Measurements from ENCODE around the gene RP2. TPM values are rescaled to one million over a fixed set of nuclear protein-coding genes. Genes with fewer than 3 reads are reported as not detected.
A peak's percentile ranks its signal among the peaks of the same experiment; 100 is the strongest.

Gene RP2
- total RNA-seq = 10 to 100 TPM; 10.6 to 13.1 TPM
- long read RNA-seq, donor 1, transcript RP2-201 (5 exons, 3,803 nt) = major isoform, 9 of 9 reads
- long read RNA-seq, donor 1, partial matches to known transcripts = 0 of 9 reads
- long read RNA-seq, donor 1, other reads (novel, unspliced or antisense) = 0 of 9 reads
- long read RNA-seq, donor 2, partial matches to known transcripts = 0 of 1 reads
- long read RNA-seq, donor 2, other reads (novel, unspliced or antisense) = 0 of 1 reads

- peak; percentile 96 for DNase-seq (ENCODE audit: low spot score)
- intact Hi-C loops (cut with DNase I) = no loop called here
These were observed at the start of gene RP2 for GRCh38 chrX:46836701-46837557. Gene RP2 (plus strand): TSS chrX:46837043. CDS start chrX:46837101, 58 bp downstream.

- intact Hi-C loops (cut with DNase I) = no loop called here
- no peak for DNase-seq (ENCODE audit: low spot score)
These were observed 47.9 kb upstream of the RP2 start for GRCh38 chrX:46788902-46789301.

- intact Hi-C loops (cut with DNase I) = no loop called here
- no peak for DNase-seq (ENCODE audit: low spot score)
These were observed 44.7 kb upstream of the RP2 start for GRCh38 chrX:46791927-46792809.

DNA sequence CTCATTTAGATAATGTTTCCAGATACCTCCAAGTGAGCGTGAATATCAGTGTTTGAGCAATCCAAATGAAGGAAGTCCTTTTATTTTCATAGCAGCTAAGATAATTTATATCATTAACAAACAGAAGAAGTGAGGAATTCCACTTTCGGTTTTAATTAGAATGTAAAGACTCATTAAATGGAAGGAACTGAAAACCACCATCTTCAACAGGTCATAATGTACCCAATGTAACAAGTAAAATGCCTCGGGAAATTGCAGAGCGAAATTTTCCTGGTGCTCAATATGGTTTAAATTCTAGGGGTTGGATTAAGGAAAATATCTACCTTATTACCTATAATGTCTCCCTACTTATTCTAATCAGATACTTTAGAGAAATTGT is 44.0 kb upstream of the RP2 start:
- no peak for DNase-seq (ENCODE audit: low spot score)
- intact Hi-C loops (cut with DNase I) = no loop called here

DNA sequence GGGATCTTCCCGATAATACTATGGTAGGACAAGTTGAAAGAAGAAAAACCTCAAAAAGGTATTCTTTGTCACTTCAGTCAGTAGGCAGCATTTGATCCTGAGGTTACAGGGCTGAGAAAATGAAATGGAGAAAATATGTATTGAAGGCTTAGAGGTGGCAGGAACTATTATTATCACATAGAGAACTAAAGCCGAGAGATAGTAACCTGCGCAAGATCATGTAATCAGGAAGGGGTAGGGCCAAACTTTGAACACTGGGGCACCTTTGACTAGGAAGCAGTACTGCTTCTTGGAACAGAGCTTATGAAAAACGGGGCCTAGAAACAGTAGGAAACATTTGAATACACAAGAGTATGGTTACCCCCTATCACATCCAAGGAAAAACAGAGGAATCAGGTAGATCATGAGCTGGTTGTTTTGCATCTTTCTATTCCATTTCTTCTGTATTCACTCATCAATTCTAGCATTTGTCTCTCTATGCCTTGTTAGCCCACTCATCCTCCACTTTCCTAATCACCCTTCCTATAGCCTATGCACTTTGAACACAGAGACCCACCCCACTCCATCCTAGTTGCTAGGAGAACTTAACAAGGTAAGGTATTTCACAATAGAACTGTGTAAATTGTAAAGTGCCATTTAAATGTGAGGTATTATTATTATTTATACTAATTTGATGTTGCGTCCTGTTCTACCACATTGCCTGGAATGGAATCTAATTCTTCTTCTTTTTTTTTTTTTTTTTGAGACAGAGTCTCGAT is 43.3 kb upstream of the RP2 start:
- no peak for DNase-seq (ENCODE audit: low spot score)
- intact Hi-C loops (cut with DNase I) = no loop called here

- peak; percentile 89 for DNase-seq (ENCODE audit: low spot score)
- intact Hi-C loops (cut with DNase I) = no loop called here
These were observed 40.2 kb upstream of the RP2 start for GRCh38 chrX:46796574-46797191.

GRCh38 chrX:46803140-46803539 is 33.7 kb upstream of the RP2 start:
- DNase-seq (ENCODE audit: low spot score) = no peak
- intact Hi-C loops (cut with DNase I) = no loop called here

GRCh38 chrX:46805270-46805669 is 31.6 kb upstream of the RP2 start:
- DNase-seq (ENCODE audit: low spot score) = no peak
- intact Hi-C loops (cut with DNase I) = no loop called here

DNA sequence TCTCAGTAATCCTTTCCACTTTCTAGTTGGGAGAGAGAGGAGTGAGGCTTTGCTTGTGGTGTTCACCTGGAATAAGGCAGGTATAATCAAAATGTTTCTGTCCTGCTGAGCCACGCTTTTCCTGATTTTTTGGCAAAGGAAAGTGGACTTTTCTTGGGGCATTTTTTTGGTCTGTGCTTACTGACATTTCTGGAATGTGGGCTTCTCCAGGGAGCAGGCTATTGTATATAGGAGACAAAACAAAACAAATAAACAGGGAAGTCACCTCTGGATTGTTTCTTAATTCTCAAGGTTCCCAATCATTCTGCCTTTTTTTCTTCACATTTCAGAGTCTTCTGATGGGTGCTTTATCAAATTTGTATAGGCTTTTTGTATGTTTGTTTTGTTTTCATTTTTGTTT is 25.7 kb upstream of the RP2 start:
- DNase-seq (ENCODE audit: low spot score) = no peak
- intact Hi-C loops (cut with DNase I) = no loop called here

DNA sequence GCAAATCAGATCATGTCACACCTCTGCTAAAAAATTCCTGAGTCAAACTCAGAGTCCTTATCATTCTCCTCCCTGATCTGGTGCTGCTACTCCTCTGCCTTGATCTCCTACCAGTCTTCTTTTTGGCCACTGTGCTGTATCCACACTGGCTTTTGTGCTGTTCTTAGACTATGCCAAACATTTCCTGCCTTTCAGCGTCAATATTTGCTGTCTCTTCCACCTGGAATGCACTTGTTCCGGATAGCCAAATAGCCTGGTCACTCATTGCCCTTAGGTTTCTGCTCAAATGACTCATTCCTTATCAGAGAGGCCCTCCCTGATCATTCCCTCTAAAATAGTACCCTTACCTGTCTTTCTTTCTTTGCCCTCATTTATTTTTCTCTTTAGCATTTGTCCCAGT is 24.4 kb upstream of the RP2 start:
- no peak for DNase-seq (ENCODE audit: low spot score)
- intact Hi-C loops (cut with DNase I) = no loop called here

GRCh38 chrX:46814966-46815365 is 21.9 kb upstream of the RP2 start:
- intact Hi-C loops (cut with DNase I) = no loop called here
- no peak for DNase-seq (ENCODE audit: low spot score)

DNA sequence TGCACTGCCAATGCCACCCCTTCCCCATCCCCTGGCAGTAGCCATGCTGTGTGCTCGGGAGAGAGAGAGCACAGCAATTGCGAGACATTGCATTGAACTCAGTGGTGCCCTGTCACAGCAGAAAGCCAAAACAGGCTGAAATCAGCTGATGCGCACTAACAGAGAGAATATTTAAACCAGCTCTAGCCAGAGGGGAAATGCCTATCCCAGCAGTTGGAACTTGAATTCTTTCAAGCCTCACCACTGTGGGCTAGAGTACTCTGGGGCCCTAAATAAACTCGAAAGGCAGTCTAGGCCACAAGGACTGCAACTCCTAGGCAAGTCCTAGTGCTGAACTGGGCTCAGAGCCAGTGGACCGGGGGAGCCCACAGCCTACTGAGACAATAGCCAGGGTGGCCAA is 17.7 kb upstream of the RP2 start:
- no peak for DNase-seq (ENCODE audit: low spot score)

GRCh38 chrX:46820391-46821100 is 16.3 kb upstream of the RP2 start:
- intact Hi-C loops (cut with DNase I) = no loop called here
- no peak for DNase-seq (ENCODE audit: low spot score)

More for the DNA sequence above, 17.7 kb upstream of the RP2 start:
- intact Hi-C loops (cut with DNase I) = no loop called here

GRCh38 chrX:46823481-46823880 is 13.4 kb upstream of the RP2 start:
- no peak for DNase-seq (ENCODE audit: low spot score)
- intact Hi-C loops (cut with DNase I) = no loop called here

DNA sequence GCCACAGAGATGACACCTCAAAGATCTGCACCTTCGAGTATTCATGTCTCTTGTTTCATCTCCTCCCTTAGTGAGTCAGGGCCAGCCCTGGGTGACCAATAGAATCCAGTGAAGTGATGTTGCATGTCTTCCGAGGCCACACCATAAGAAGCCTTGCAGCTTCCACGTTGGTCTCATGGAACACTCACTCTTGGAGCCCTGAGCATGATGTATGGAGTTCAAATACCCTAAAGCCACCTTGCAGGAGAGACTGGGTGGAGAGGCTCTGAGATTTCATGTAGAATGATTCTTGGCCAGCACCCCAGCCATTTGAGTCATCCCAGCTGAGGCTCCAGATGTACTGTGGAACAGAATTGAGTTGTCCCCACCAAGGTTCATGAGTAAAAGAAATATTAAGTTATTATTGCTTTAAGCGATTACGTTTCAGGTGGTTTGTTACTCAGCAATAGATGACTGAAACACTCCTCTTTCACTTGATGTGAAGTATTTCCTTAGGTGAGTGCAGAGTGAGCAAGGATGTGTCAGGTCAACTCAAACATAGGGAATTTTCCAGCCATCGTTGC is 5.0 kb upstream of the RP2 start:
- intact Hi-C loops (cut with DNase I) = no loop called here
- DNase-seq (ENCODE audit: low spot score) = no peak

- intact Hi-C loops (cut with DNase I) = no loop called here
- no peak for DNase-seq (ENCODE audit: low spot score)
These were observed 979 bp downstream of the RP2 start for GRCh38 chrX:46837558-46838485.

GRCh38 chrX:46838486-46838870 is 1.6 kb downstream of the RP2 start:
- intact Hi-C loops (cut with DNase I) = no loop called here
- DNase-seq (ENCODE audit: low spot score) = no peak

Measured in posterior vena cava (tissue), 2 donors.